Retina (tissue), 1 donor: Measurements from ENCODE around the gene MRGPRE.

Source experiments
- DNase-seq: peaks from one replicate; pipeline ENCODE4 v3.0.0-alpha.2; 2016

MRGPRE gene

DNA sequence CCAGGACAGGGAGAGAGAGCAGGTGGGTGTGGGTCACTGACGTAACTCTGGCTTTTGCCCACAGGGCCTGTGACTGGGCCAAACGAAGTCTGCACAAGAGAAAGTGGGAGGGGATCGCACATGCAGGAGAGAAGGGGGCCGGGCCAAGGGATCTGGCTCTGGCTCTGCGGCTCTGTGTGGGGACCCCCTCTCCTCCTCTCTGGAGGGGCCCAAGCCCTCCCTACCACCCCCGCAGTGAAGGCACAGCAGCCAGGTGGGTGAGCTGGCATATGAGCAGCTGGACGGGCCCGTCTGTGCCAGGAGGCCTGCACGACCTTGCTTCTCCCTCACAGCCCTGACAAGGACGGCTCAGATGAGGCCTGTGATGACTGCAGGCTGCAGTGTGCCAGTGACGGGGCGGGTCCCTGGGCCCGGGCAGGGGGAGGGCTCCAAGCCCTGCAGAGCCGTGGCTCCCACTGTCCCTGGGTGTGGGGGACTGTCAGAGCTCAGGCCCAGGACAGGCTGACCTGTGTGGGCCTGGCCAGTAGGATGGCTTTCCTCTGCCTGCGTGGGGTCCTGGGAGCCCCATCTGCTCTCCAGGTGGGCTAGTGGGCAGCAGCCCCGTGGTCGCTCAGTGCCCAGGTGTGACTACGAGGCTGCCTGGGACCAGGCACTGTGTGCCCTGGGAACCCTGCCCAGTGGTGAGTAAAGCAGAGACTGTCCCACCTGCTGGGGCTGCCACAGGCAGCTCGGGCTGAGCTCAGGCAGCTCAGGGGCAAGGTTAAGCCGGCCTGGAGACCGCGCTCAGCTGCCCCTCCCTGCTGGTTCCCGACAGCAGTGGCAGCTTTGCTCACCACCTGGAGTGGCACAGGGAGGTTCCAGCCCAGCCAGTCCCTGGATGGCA is 35.8 kb downstream of the MRGPRE start:
- no peak for DNase-seq

DNA sequence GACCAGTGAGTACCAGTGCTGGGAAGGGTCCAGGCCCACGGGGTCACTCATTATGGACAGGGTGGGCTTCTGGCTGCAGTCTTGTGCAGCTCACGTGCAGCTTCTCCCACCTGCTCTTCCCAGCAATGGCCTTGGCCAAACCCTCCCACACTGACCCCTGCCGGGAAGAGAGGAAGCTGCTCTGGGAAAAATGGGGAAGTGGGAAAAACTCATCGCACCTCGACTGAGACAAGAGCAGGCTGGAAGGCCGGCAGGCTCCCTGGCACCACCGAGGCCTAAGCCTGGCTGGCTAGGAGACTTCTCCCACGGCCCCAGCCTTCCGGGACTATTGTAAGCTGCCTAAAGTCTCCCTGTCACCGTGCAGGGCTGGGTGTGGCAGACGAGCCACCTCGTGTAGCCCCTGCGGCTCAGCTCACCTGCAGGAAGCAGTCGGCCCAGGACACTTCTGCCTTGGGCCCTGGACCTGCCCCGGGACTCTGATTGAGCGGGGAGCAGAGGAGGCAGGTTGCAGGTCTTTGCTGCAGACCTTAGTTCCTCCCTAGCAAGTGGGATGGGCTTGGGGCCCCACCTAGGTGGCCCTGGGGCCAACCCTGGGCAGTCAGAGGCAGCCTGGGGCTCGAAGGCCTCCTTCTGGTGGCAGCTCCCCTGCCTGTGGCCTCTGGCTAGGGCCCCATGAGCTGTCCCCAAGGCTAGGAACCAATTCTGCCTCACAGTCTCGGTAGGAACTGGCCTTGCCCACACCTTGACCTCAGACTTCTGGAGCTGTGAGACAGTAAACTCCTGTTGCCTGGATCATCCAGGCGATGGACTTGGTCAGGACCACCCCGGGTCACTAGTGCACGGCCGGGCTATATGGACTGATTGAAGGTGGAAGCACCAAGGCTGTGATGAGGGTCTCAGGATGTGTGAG is 36.7 kb downstream of the MRGPRE start:
- no peak for DNase-seq

DNA sequence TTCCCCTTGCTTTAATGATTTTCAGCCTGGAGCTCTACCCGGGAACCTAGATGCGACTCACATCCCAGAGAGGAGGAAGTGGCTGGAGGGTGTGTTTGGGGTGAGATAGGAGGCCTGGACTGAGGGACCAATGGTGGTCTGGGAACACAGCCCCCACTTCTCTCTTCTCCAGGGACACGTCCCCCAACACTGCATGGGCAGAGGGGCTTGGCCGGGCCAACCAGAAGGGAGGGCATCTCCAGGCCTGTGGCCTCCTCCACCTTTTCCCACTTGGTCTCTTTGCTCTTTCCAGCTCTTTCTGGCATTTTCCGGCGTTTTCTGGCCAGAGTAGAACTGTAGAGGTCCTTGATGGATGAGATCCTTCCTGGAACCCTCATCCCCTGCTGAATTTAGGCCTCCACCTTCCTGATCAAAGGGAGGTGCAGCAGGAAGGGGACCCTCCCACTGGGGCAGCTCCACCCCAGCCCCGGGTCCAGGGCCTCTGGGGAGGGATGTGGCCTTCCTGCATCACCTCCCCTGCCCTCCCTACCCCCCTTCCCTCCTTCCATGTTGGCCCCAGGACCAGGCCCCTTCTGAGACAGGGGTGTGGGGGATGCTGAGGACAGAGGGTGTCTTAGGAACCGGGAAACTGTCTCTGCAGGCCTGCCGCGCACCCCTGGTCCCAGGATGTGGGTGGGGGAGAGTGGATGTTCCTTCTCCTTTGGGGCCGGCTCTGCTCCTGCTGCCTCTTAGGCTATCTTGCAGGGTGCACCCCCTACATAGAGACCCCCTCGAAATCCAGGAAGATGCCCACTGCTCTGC is 38.0 kb downstream of the MRGPRE start:
- no peak for DNase-seq

DNA sequence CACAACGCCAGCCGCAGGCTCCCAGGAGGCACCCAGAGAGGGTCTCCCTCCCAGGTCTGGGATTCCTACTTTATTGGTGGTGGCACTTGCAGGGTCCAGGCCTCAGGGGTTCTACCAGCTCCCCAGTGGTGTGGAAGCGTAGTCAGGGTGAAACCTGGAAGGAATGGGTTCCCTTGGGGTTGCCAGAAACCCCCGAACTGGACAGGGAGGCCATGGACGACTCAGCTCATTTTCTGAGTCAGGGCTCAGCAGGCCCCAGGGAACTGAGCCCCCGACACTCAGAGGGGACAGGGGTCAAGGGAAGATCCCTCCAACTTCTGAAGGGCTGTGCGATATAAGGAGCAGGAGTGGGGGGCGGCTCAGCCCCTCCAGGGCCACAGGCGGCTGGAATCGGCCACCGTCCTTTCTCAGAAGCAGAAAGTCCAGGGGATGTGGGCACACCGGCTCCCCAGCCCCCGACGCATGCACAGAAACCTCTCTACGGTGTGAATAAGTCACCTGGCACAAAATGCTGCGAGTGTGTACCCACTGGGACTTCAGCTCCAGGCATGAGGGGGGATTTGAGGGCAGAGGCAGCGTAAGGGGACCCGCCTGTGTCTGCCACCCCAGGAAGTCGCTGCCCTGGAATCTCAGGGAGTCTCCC is 38.7 kb downstream of the MRGPRE start:
- DNase-seq, result no peak

DNA sequence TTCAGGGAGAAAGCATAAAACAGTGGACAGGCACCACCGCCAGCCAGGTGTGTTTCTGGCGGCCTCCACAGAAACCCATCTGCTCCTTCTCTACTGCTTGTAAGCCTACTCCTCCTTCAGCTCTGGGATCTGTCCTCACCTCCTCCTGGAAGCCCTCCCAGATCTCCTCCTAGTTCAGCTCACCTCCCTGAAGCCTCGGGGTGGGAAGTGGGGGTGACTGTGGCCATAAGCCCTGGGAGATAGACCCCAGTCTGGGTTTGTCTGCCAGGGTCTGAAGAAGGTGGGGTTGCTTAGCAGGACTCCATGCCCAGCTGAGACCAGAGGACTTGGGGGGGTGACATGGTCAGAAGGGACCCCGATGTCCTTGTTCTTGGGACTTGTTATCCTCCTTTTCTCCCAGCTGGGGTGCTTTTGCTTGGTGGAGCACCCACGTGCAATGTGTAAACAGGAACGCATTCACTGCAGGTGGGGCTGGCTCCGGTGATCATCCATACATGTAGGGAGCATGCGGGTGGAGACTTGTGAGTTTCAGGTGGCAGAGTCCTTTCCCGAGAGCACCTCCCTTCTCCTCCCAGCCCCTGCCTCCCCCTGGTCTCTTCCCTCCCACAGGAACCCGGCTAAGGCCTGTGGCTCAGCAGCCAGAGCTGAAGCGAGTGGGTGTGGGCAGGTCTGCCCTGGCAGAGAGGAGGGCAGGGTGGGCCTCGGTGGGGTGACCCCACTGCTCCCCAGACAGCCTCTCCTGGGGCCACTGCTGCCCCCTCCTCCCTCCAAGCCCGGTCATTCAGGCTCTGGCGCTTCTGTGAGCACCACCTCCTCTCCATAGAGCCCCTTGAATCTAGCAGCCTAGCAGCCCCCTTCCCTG is 39.5 kb downstream of the MRGPRE start:
- DNase-seq, result no peak

DNA sequence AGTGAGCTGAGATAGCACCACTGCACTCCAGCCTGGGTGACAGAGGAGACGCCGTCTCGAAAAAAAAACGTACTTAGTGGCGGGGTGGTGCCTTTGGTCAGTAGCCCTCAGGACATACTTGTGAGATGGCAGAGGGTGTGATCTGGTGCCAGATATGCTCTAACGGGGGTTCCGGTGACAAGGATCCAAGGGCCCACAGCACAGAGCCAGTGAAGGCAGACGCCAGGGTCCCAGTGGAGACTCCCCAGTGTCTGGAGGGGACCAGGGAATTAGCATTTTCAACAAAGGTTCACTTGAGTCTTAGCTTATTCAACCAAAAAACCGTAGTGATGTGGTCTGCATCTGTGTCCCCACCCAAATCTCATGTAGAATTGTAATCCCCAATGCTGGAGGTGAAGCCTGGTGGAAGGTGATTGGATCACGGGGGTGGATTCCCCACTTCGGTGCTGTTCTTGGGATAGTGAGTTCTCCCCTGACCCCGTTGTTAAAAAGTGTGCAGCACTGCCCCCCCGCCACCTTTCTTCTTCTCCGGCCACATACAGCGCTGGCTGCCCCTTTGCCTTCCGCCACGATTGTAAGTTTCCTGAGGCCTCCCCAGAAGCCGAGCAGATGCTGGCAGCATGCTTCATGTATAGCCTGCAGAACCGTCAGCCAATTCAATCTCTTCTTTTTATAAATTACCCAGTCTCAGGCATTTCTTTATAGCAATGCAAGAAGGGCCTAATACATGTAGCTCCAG is 40.5 kb downstream of the MRGPRE start:
- DNase-seq, result no peak

DNA sequence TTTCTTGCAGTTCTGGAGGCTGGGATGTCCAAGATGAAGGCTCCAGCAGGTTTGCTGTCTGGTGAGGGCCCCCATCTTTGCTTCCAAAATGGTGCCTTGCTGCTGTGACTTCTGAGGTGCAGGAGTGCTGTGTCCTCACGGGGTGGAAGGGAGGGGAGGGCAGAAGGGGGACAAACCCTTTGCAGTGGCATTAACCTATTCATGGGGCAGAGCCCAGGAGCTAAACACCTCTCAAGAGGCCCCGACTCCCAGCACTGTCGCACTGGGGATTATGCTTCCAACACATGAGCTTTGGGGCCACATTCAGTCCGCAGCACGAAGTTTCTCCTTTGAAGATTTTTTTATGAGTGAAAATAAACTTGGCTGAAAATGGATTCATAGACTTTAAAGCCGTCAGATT is 41.6 kb downstream of the MRGPRE start:
- DNase-seq, result no peak

DNA sequence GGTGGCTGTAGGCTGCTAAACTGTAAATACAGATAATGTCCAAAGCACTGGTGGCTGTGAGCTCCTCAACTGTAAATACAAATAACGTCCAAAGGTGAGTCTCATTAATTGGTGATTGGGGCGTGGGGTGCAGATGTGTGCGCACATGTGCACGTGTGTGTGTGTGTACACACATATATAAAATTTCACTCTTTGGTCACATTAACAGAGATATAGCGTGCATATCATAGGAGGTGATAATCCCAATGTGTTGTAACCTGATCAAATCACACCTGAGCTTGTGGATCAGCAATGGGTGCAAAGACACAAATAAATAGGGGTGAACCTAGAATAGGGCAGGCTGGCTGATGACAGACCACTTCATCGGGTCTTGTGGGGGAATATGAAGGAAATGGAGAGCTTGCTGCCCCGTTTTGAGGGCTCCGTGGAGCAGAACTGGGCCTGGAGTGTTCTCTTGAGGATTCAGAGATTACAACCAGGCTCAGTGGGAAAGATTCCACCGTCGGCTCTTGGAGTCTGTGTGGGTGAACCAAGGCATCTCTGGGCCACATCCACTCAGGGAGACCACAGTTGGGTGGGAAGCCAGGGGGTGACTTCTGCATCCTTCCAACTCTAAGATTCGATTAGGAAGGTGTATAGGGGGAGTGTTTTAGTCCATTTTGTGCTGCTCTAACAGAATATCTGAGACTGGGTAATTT is 42.2 kb downstream of the MRGPRE start:
- DNase-seq, result no peak

DNA sequence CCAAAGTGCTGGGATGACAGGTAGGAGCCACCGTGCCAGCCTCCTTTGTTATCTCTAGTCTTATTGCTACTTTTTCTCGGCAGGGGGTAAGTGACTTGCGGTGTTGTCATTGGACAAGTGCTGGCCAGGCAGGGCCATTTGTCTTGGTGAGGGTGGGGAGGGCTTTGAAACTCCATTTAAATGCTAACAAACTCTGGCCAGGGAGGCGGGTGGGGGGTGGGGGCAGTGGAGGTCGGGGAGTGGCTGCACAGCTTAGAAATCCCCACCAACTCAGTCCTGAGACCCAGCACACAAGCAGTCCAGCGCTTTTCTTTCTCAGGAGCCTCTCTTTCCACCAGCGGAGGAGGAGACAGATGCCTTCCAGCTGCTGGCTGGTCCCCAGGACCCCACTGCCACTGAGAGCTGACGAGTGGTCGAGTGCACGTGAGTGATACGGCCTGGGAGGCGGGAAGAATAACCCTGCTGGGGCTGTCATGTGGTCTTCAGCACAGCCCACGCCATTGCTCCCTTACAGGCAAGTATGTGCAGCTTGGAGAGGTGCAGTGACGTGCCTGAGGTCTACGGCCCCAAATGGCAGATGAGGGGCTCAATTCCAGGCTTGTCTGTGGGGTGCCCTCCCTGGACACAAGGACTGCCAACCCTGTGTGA is 42.9 kb downstream of the MRGPRE start:
- DNase-seq, result no peak

DNA sequence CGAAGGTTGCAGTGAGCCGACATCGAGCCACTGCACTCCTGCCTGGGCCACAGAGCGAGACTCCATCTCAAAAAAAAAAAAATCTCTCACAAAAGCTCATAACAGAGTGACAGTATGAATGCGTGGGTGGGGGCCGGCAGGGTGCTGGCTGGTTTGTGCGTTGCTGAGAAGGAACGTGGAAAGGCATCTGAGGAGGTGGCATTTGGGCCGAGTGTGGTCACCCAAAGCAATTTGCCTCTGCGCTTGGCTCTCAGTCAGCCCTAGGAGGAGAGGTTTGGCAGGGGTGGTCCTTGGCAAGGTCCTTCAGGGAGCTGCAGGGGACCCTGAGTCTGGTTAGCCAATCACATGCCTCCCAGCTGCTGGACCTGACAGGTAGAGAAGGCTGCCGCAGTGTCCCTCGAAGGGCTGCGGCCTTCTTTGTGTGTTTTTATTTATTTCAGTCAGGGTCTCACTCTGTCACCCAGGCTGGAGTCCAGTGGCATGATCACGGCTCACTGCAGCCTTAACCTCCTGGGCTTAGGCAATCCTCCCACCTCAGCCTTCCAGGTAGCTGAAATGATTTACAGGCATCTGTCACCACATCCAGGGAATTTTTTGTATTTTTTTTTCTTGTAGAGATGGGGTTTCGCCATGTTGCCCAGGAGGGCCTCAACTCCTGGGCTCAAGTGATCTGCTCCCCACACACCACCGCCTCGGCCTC is 43.6 kb downstream of the MRGPRE start:
- DNase-seq, result no peak

DNA sequence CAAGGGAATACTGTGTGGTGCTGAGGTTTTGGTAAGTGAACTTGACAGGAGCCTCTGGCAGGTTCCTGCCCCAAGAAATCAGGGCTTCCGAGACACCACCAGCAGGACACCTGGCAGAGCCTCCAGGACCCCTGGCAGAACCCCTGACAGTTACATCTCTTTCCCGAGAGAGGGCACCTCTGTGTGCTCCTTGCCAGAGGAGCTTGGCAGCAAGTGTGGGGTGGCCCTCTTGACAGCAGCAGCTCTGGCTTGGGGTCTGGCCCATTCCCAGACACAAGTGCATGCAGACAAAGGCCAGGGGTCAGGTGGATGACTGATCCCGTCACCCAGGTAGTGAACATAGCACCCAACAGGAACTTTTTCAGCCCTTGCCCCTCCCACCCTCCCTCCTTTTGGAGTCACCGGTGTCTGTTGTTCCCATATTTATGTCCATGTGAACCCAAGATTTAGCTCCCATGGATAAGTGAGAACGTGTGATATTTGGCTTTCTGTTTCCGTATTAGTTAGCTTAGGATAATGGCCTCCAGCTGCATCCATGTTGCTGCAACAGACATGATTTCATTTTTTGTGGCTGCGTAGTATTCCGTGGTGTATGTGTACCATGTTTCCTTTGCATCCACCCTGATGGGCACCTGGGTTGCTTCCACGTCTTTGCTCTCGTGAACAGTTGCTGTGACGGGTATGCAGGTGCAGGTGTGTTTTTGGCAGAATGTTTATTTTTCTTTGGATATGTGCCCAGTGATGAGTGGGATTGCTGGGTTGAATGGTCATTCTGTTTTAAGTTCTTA is 45.9 kb downstream of the MRGPRE start:
- no peak for DNase-seq

DNA sequence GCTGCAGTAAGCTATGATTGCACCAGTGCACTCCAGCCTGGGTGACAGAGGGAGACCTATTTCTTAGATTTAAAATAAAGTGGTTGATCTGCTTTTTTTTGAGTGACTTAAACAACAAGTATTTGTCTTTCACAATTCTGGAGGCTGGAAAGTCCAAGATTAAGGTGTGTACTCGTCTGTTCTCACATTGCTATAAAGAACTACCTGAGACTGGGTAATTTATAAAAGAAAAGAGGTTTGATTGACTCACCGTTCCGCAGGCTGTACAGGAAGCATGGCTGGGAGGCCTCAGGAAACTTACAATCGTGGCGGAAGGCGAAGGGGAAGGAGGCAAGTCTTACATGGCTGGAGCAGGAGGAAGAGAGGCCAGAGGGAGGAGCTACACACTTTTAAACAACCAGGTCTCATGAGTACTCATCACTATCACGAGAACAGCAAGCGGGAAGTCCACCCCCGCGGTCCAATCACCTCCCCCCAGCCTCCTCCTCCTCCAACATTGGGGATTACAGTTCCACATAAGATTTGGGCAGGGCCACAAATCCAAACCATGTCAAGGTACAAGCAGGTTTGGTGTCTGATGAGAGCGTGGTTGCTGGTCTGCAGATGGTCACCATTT is 47.4 kb downstream of the MRGPRE start:
- DNase-seq, result no peak

DNA sequence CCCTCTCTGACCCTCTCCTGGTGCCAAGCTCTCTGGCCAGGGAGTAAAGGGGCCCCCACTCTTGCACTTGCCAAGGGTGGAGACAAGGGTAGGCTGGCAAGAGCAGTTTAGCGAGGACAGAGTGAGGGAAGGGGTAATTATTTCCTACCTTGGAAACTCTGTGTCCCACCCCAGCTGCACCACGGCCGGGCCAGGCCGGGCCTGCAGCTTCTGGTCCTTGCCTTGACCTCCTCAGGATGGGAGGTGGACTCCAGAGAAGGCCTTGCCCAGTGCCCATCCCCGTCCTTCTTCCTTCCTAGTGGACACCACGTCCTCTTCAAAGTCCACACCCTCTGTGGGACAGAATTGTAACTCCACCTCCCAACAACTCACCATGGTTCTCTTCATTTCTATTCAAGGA is 48.7 kb downstream of the MRGPRE start:
- DNase-seq, result no peak

DNA sequence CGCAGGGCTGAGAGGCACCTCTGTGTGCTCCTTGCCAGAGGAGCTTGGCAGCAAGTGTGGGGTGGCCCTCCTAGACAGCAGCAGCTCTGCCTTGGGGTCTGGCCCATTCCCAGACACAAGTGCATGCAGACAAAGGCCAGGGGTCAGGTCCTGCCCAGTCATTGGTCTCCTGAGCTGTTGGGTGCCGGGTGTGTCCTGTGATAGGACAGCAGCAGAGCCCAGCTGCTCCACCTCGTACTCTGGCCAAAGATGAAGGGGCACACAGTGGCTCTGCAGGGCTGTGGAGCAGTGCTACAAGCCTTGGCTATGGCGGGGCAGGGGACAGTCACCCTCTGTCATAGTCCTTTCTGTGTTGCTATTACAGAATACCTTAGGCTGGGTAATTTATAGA is 49.8 kb downstream of the MRGPRE start:
- DNase-seq, result no peak

DNA sequence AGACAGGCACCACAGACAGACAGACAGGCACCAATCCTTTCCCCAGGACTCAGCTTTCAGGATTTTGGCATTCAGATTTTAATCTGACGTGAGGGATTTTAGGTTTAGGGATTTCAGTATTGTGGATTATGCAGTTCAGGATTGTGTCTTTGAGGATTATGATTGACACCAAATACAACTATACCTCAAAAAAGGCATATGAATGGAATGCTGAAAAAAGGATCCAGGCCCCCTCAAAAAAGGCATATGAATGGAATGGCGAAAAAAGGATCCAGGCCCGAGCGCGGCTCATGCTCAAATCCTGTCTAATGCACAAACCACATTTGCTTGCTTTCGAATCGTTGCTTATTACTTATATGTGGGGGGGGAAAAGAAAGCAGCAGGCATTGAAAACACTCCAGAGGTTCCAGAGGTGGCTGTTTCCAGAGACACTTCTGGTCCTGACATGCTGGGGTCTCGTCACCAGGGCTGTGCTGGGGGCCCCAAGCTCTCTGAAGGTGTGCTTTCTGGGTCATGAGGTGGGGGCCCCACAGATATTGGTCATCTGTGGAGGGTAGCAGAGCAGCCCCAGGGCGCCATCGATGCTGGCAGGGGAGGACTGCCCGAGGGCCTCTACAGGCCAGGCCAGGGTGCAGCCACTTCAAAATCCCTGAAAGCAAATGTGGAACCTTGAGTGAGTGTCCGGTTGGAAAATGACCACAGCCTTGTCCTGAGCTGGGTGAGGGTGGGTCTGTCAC is 50.3 kb downstream of the MRGPRE start:
- no peak for DNase-seq

DNA sequence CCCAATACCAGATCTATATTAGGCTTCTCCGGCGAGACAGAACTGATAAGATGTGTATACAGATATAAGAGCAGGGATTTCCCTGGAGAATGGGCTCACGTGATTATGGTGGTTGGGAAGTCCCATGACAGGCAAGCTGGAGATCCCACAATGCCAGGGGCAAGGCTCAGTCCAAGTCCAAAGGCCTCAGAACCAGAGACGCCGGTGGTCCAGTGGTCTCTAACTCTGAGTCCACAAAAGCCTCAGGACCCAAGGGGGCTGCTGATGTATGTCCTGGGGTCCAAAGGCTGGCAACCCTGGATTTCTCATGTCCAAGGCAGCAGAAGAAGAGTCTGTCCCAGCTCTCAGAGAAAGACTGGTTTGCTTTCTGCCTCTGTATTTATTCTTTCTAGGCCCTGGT is 51.3 kb downstream of the MRGPRE start:
- no peak for DNase-seq

DNA sequence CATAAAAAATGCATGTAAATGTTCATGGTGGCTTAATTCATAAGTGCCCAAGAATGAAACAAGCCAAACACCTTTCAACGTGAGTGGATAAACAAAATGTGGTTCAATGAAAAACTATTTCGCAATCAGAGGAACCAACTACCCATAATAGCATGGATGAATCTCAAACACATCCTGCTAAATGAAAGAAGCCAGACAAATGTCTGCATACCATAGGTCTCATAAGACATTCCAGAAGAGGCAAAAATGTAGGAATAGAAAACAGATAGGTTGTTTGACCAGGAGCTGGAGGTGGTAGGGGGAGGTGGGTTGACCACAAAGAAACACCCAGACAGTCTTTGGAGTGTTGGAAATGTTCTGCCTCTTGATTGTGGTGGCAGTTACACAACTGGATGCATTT is 53.9 kb downstream of the MRGPRE start:
- no peak for DNase-seq
